GM12872 (cell line): Measurements from ENCODE around the gene CHTF8.

ENCODE experiments used
- CTCF ChIP-seq: IDR thresholded peaks from 3 replicates; pipeline ENCODE4 v1.5.1; 2011; ENCODE audit warnings: low read depth, mild to moderate bottlenecking, low read length, moderate library complexity; ENCODE audit not compliant: insufficient read depth

The CHTF8 gene

GRCh38 chr16:69131167-69131838, 1.1 kb downstream of the CHTF8 start:
- TF ChIP-seq CTCF: no peak

- no peak for TF ChIP-seq CTCF
Measured at GRCh38 chr16:69130461-69130860, 1.9 kb downstream of the CHTF8 start.

GRCh38 chr16:69127966-69128510, 4.3 kb downstream of the CHTF8 start:
- TF ChIP-seq CTCF: no peak

DNA sequence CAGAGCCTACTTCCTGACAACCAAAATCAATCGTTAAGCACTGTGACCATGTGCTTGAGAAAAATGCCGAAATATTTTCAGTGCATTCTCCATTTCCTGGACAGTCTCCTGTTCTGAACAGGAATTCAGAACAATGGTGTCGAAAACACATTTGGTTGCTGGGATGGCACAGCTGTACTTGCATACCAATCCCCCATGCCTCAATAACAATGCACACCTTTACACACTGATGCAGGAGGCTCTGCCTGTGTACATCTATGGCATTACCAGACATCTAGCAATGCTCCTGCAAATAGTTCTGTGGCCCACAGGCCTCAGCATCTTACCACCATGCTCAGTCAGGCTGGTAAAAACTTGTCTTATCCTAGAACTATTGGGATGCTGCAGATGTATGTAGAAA, 6.2 kb downstream of the CHTF8 start:
- TF ChIP-seq CTCF: no peak

DNA sequence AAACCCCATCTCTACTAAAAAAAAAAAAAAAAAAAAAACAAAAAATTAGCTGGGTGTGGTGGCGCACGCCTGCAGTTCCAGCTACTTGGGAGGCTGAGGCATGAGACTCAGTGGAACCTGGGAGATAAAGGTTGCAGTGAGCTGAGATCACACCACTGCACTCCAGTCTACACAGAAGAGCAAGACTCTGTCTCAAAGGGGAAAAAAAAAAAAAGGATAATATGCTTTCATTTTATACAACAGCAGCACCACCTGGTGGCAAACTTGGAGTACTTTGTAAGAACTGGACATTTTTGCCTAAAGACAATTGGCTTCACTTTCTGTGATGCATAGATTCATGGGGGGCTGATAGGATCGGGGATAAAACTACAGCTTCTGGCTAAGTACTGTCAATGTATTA, 8.5 kb downstream of the CHTF8 start:
- peak; percentile 61 for TF ChIP-seq CTCF

- TF ChIP-seq CTCF: no peak
Measured at GRCh38 chr16:69120096-69120664, 12.2 kb downstream of the CHTF8 start.

GRCh38 chr16:69119536-69119935, 12.9 kb downstream of the CHTF8 start:
- no peak for TF ChIP-seq CTCF
